ENCODE measurements around the gene KCTD15.

DNA sequence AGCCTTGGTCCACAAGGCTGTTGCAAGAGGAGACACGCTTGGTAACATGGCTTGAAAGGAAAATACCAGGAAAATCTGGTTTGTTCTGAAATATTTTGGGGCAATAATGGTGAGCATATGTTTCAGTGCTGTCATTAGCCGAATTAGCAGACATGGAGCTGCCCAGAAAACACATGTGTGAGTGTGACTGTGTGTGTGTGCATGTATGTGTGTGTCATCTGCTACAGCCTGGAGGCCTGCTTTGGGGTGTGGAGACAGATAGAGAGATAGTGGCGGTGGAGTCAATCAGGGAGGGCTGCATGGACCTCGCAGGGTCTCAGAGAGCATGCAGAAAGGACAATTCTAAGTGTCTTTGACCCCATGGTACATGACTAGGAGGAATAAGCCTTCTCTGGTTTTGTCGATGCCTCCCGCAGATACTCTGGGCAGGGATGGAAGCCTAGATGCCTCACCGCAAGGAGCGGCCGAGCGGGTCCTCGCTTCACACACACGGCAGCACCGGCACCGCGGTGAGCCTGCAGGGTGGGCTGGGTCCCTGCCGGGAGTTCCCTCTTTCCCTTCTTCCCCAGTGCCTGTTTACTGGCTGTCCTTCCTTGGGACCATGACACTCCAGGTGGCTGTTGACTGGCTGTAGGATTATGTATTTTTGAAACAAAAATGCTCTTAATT lies 3.5 kb downstream of the KCTD15 start:
- TF ChIP-seq CTCF (IDR thresholded peaks at IDR 0.05): no peak
- no peak for TF ChIP-seq POLR2A (IDR thresholded peaks at IDR 0.05)
